Kidney epithelial cell (primary cell): ENCODE data around the gene IL20. TPM values are rescaled to one million over a fixed set of nuclear protein-coding genes. Genes with fewer than 3 reads are reported as not detected.

Experiments
- DNase-seq: peaks from one replicate; pipeline ENCODE4 v3.0.0-alpha.2; 2010; ENCODE audit warnings: low read depth
- H3K27me3 ChIP-seq: 2 replicates; pipeline ENCODE4 v1.6.0; 2011; ENCODE audit warnings: low read length; ENCODE audit not compliant: control insufficient read depth, insufficient read depth
- H3K36me3 ChIP-seq: 2 replicates; pipeline ENCODE4 v1.5.1; 2011; ENCODE audit warnings: low read length; ENCODE audit not compliant: control insufficient read depth, insufficient read depth
- H3K4me3 ChIP-seq: 2 replicates; pipeline ENCODE4 v1.5.1; 2011; ENCODE audit warnings: low read depth, mild to moderate bottlenecking, control low read depth, low read length
- CTCF ChIP-seq: IDR thresholded peaks from 2 replicates; pipeline ENCODE4 v1.5.1; 2011; ENCODE audit warnings: mild to moderate bottlenecking, moderate library complexity, low read length, control low read depth, inconsistent platforms; ENCODE audit not compliant: insufficient read depth, poor library complexity, severe bottlenecking
- total RNA-seq: library from RNA; depleted of rRNA; stranded (reverse); fragments of >200 nt; gene quantifications from 2 replicates; pipeline ENCODE4 v1.2.3, GENCODE V29; 2015

The IL20 gene
- total RNA-seq, 1 donor from 2014 or later: not detected

- H3K27me3 ChIP-seq: no peaks in the 10 kb centered on the region
- no peak overlapping the region for H3K4me3 ChIP-seq
- no peak for TF ChIP-seq CTCF
- no peaks in the 10 kb centered on the region for H3K36me3 ChIP-seq
- no peak for DNase-seq
These were observed 10.9 kb upstream of the IL20 start for GRCh38 chr1:206854401-206855129.

GRCh38 chr1:206855859-206856258 is 9.6 kb upstream of the IL20 start:
- no peak for TF ChIP-seq CTCF
- Histone ChIP-seq H3K27me3 (no peaks in the 10 kb centered on the region), H3K36me3 (no peaks in the 10 kb centered on the region), H3K4me3 (no peak overlapping the region)
- DNase-seq: no peak

GRCh38 chr1:206856674-206857464 is 8.6 kb upstream of the IL20 start:
- no peak for TF ChIP-seq CTCF
- no peak overlapping the region for H3K4me3 ChIP-seq
- H3K36me3 ChIP-seq: no peaks in the 10 kb centered on the region
- no peak for DNase-seq
- H3K27me3 ChIP-seq: no peaks in the 10 kb centered on the region

- no peak for TF ChIP-seq CTCF
These were observed 6.3 kb upstream of the IL20 start for GRCh38 chr1:206859082-206859521.

GRCh38 chr1:206860165-206860564 is 5.3 kb upstream of the IL20 start:
- TF ChIP-seq CTCF: no peak
- Histone ChIP-seq H3K27me3 (no peaks in the 10 kb centered on the region), H3K36me3 (no peaks in the 10 kb centered on the region), H3K4me3 (no peak overlapping the region)
- no peak for DNase-seq

More at GRCh38 chr1:206859082-206859521, 6.3 kb upstream of the IL20 start:
- no peaks in the 10 kb centered on the region for H3K36me3 ChIP-seq
- no peaks in the 10 kb centered on the region for H3K27me3 ChIP-seq
- H3K4me3 ChIP-seq: no peak overlapping the region
- no peak for DNase-seq
